Pons (tissue), 1 donor: Measurements from ENCODE around the gene BCR.
A peak's percentile ranks its signal among the peaks of the same experiment; 100 is the strongest.
"Not testable (repeated sequence)": the region's sequence is repeated elsewhere in the genome, so short reads cannot be mapped to it uniquely, and the experiment has no call there.

Experiments used
- DNase-seq: peaks from one replicate; pipeline ENCODE4 v3.0.0-alpha.2; 2016; ENCODE audit warnings: low spot score

Gene BCR

DNA sequence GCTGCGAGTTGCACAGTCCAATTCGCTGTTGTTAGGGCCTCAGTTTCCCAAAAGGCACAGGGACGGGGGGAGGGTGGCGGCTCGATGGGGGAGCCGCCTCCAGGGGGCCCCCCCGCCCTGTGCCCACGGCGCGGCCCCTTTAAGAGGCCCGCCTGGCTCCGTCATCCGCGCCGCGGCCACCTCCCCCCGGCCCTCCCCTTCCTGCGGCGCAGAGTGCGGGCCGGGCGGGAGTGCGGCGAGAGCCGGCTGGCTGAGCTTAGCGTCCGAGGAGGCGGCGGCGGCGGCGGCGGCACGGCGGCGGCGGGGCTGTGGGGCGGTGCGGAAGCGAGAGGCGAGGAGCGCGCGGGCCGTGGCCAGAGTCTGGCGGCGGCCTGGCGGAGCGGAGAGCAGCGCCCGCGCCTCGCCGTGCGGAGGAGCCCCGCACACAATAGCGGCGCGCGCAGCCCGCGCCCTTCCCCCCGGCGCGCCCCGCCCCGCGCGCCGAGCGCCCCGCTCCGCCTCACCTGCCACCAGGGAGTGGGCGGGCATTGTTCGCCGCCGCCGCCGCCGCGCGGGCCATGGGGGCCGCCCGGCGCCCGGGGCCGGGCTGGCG lies at the start of gene BCR:
BCR (plus strand) TSS at position 209 of the 592 bp plus-strand sequence. CDS start 452 bp downstream, outside the sequence.
- peak; percentile 70 for DNase-seq

DNA sequence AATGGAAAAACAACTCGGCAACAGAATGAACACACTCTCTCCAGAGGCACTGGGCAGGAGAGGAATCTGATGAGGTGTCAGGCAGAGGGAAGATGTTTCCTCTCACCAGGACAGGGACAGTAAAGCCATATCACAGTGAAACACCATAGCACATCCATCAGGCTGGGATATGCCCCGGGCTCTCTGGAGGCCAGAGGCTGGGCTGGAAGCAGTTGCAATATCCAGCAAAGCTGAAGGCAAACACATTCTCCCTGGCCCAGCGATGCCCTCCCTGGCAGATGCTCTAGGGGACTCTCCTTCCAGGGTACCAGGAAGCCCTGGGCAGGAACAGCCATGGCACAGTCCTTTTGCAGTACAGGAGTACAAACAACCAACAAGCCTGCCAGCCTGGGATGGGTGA lies 49.6 kb upstream of the BCR start:
- no peak for DNase-seq

DNA sequence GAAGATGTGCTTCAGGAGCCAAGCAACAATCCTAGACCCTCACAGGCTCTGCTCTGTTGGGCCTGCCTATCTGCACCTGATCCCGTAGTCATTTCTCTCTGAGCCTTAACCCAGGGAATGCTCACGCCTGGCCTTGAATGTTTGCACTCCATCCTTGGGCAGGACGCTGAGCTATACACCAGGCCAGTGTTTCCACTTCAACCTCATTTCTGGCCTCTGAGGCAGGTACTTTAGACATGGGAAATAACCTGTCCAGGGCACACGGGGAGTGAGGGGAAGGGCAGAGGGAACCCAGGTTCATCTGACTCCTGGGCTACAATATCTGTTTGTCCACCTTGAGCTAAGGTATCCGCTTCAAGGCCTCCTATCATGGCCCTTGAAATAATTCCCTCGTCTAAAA lies 48.4 kb upstream of the BCR start:
- DNase-seq: no peak

DNA sequence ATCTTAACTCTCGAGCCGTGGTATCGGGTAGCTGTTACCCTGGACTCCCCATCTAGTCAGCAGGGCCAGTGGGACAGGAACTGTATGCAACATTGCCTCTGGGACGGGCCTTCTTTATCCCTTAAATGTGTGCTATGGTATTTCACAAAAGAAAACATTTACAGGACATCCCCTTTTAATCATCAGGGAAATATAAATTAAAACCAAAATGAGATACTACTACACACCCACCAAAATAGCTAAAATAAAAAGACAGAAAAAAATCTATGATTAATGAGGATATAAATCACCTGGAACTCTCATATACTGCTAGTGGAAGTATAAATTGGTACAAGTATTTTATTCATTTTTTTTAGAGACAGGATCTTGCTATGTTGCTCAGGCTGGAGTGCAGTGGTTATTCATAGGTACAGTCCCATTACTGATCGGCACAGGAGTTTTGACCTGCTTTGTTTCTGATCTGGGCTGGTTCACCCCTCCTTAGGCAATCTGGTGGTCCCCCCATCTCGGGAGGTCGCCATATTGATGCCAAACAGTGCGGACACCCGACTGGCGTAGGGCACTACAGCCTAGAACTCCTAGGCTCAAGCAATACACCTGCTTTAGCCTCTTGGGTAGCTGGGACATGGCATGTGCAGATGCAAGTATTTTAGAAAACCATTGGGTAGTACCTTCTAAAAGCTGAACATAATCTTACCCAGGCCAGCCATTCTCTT lies 47.8 kb upstream of the BCR start:
- no peak for DNase-seq

DNA sequence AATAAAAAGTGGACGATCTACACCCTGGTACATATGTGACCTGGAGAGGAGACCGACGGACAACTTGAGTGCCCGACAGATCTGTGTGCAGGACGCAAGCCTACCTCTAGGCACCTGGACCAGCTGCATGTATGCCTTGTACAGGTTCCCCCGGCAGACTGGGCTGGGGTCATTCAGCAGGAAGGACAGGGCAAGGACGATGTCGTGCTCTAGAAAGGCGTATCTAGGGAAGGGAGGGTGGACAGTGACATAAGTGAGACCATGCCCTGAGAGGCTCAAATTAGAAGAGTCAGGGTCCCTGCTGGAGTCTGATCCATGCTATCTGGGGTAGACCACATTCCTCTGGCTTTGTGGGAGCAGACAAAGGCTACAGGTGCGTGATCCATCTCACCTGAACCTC lies 46.4 kb upstream of the BCR start:
- DNase-seq: no peak

DNA sequence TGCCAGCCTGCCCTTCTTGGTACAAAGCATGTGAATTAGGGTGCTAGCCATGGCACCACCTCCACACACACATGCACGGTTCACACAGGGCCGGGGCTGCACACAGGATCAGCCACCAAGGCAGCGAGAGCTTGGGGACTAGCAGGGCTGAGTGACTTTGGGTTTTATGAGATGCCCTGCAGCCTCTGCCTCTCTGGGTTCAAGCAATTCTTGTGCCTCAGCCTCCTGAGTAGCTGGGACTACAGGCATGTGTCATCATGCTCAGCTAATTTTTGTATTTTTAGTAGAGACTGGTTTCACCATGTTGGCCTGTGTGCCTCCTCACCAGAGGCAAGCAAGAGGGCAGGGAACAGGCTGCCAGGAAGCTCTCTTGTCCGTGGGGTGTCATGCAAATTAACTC lies 43.3 kb upstream of the BCR start:
- not testable (repeated sequence) for DNase-seq

DNA sequence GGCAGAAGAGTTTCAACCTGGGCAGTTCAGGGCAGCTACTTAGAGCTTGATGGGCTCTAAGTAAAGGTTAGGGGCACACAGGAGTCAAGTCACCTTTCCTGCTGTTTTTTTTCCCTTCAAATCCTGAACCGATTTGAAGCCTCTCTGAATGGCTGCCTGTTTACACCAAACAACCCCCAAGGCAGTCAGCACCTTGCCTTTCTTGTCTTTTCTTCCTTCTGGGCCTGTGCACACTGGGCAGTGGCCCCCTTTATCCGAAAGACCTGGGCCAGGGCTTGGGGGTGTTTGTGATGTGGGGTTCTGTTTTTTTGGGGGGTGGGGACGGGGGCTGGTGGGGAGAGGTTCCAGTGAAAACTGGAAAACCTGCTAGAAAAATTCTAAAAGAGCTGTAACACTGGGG lies 42.8 kb upstream of the BCR start:
- no peak for DNase-seq

DNA sequence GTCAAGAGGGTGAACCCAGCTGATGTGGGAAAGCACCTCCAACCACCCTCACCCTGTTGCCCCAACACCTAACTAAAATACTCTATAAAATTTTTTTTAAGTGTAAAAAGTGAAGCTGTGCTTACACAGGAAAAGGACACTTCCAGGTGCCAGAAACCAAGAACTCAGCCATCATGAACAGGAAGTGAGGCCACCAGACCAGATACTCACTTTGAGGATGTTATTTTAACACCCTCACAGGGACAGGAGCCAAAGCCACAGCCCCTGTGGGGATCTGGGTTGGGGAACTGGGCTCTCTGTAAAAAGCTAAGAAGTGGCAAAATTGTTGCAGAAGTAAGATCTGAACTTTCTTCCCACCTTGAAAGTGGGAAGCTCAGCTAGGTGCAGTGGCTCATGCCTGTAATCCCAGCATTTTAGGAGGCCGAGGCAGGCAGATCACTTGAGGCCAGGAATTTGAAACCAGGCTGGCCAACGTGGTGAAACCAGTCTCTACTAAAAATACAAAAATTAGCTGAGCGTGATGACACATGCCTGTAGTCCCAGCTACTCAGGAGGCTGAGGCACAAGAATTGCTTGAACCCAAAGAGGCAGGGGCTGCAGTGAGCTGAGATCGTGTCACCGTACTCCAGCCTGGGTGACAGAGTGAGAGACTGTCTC lies 42.3 kb upstream of the BCR start:
- DNase-seq: peak; percentile 79

DNA sequence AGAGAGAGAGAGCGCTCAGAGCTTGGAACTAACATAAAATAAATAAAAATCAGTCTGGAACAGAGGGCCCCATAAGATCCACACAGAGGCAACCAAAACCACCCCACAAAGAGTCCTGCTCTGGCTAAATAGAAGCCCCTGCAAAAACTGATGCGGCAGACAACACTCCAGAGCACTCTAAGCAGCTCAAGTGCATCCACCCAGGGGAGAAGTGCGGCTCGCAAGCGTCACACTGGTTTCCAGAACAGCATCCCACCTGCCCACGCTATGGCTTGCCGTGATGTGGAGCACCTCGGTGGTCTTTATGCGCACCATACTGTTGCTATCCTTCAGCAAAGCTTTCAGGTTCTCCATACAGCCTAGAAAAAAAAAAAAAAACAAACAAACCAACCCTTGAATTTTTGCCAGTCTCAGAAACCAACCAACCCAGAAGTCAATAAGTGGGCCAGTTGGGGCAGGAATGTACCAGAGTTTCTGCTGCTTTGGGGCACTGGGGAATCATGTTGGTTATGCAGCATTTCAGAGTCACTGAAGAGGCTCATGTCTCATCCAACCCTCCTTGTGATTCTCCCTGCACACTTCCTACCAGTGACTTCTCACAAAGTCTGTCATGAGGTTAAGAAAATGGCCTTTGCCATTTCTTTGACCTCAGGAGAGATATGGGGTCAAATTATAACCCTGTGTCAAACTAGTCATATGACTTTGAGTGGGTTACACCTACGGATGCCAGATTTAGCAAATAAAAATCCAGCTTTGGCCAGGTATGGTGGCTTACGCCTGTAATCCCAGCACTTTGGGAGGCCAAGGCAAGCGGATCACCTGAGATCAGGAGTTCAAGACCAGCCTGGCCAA lies 41.5 kb upstream of the BCR start:
- DNase-seq: no peak

DNA sequence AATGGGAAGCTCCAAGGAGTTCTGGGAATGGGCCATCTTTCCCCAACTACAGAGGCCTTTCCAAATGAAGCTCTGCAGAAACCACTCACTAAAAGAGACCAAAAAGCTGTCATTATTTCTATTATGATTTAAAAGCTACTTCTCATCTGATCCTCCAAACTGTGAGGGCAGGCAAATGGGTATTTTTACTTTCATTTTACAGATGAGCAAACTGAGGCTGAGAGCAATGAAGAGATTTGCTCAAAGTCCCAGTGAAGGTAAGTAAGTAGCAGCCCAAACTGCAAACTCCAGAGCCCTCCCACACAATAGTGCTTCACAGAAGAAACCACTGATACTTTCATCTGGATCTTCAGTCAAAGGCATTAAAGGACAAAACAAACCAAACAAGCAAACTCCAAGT lies 39.9 kb upstream of the BCR start:
- DNase-seq: no peak

DNA sequence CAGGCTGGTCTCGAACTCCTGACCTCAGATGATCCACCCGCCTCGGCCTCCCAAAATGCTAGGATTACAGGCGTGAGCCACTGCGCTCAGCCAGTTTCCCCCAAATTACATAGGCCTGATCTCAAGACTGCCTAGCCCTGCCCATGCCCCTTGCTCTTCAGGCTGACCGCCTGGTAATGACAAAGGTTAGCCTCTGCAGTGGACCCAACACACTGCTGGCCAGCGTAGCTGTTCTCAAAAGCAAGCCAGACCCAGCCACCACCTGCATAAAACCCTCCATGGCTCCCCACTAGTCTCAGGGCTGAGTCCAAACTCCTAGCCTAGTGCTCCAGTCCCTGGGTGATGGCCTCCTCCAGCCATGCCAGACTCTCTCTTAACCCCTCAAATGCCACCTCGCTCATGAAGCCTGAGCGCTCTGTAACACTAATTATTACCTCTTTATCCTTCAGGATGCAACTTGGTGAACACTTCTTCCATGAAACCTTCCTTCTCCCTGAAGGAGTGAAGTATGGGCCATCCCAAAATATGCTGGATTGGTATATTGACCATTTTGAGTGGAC lies 37.7 kb upstream of the BCR start:
- no peak for DNase-seq

DNA sequence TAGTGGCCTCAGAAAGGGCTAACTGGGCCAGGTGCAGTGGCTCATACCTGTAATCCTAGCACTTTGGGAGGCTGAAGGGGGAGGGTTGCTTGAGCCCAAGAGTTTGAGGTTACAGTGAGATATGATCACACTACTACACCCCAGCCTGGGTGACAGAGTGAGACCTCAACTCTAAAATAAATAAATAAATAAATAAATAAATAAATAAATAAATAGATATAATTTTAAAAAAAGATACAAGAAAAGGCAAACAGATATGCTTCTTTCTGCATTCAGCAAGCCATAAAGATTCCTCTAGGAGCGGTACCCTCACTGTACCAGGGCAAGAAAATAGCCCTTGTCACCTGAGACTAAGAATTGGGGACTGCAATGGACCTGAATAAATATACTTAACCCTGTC lies 37.2 kb upstream of the BCR start:
- no peak for DNase-seq

DNA sequence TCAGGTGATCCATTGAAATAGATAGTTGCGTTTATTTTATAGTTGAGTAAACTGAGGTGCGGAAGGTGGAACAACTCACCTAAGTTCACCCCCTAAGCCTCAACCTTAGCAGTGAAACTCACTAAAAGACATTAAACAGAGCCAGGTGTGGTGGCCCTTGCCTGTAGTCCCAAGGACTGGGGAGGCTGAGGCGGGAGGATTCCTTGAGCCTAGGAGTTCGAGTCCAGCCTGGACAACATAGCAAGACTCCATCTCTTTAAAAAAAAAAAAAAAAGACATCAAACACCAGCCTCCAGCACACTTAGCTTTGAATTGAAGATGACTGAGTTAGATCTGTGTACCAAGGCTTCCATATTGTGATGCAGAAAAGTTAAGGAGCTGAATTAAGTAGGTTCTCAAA lies 35.9 kb upstream of the BCR start:
- DNase-seq: no peak

DNA sequence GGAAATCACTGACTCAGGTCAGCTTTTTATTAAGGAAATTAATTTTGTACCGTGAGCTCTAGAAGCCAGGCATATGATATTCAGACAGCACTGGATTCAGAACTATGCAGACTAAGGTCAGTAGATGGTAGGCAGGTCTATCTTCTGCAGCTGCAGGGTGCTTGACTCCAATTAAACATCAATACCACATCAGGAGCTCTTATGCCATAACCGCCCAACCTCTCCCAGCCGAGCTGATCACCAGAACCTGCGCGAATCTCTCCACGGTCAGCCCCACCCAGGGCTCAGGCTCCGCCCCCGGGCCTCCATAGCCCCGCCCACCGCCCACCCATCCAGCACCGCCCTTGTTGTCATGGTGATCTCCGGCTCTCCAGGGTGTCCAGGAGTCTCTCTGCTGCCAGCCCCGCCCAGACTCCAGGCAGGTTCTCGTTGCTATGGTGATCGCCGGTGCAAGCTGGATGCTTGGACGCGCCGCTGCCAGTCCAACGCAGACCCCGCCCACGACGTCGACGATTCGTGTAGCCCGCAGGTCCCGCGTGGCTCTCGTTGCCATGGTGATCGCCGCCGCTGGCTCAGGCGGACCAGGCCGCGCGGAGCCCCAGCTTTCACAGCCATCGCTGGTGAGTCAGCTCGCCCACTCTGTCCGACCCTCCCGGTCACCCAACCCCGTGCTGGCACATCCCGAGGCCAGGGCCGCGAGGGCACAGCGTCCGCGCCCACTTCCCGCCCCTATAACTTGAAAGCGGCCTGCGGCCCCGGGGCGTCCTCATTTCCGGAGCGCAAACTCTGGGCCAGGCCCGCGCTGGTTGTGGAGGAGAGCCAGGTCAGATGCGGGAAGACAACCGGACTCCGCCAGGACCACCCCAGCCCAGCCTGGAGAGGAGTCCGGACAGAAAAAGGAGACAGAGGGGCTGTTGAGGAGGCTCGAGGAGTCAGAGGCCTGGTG lies 35.1 kb upstream of the BCR start, which contains the start of gene RAB36:
RAB36 (plus strand) TSS at position 546 of the 946 bp plus-strand sequence. CDS start 1,140 bp downstream, outside the sequence.
- DNase-seq: peak; percentile 86

DNA sequence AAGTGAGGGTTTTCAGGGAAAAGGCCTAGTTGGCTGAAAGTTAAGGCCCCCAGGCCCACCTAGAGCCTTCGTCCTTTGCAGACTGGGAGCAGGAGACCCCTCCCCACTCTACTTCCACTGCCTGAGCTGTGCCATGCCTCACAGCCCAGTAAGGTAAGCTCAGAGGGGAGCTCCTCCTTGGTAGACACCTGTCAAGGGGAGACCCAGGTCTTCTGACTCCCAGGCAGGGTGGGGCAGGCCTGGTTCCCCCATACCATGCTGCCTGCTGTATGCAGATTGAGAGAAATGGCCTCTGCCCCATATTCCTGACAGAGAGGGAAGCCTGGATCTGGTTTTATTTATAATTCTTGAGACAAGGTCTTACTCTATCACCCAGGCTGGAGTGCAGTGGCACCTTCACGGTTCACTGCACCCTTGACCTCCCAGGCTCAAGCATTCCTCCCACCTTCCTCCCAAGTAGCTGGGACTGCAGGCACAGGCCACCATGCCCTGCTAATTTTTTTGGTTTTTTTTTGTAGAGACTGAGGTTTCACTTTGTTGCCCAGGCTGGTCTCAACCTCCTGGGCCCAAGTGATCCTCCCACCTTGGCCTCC lies 34.3 kb upstream of the BCR start:
- DNase-seq: no peak

DNA sequence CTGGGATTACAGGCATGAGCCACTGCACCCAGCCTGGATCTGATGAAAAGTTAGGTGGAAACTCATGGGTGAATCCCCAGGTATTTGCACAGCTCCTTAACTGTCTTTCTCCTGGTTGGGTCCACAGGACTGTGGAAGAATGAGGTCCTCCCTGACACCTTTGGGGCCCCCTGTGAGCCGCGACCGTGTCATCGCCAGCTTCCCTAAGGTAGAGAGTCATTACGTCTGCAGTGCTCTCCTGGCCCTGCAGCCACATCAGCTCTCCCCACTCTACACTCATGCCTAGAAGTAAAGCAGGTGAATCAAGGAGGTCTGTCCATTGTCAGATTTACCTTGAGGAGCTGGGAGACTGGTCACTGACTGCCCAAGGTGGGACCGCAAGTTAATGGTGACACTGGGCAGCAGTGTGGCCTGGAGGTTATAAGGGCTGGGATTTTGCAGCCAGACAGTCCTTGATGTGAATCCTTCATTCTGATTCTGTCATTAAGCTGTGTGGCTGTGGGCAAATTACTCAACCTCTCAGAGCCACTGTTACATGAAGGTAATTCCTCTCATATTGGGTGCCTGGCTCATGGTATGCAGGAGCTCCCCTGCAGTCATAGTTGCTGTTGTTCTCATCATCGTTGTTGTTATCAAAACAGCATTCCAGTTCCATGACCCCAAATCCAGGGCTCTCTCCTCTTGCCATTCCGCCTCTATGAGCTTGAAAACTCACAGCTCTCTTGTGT lies 33.7 kb upstream of the BCR start:
- no peak for DNase-seq

DNA sequence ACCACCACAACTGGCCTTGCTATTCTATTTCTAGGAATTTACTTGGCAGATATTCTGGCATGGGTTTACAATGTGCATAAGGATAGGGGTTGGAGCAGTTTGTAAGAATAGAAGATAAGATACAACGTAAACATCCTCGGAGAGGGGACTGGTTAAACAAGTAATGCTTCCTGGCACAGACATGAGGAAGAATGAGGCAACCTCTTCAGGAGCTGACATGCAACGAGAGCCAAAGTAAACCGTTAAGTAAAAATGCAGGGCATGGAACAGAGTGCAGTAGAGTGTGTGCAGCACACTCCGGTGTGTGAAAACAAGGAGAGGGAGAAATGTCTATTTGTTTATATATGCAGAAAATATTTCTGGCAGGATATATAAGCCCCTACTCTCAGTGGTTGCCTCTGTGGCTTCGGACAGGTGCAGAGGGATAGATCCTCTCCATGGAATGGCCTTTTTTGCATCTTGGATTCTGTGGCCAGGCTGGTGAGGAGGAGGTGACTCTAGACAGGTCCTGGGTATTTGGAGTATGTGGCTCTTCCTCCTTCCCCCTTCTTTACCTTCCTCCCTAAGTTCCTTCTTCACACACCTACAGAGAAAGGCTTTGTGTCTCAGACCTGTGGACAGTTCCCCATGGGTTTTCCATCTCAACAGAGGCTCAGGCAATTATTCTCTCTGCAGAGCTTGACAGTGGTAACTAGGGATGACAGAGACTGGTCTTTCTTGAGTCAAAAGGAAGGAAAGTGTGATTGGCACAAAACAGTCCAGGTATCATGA lies 32.5 kb upstream of the BCR start:
- no peak for DNase-seq

DNA sequence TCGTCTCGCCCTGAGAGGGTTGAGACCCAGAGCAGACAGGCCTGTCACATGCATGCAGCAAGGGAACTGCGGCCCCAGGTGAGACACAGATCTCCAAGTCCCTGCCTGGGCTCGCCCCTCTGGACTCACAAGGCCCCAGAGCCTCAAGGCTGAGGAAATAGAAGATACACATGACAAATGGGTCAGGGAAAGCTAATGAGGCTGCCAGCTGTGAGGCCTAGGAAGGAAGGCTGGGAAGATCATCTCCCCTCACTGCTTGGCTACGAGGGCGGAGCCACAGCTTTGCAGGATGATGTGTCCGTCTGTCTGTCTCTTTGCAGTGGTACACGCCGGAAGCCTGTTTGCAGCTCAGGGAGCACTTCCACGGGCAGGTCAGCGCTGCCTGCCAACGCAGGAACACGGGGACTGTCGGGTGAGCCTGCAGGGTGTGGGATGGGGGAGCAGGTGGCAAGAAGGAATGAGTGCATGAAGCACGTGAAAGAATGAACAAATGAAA lies 30.5 kb upstream of the BCR start:
- no peak for DNase-seq

DNA sequence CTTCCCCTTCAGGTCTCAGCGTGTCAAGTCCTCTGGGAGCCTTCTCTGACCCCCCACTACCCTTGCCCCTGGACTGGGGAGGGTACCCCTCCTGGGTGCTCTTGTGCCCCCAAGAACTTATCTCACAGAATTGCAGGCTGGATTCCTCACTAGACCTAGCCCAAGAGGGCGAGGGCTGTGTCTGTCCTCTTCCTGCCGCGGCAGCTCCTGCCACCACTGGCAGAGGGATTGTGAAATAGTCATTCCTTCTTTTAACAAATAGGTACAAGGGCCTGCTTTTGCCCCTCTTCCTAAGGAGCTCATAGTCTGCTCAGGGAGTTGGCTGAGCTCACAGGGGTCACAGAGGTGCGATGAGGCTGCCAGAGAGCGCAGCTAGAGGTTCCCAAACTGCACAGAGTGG lies 29.5 kb upstream of the BCR start:
- no peak for DNase-seq
